Right lobe of liver (tissue), 4 donors: ENCODE results near the gene CEP57L1.

Experiments
- CTCF ChIP-seq, 4 donors: fragments of 200-600 bp in 3 of 4; fragments of 450-650 bp in 1 of 4; IDR thresholded peaks; one replicate each; pipeline versions ENCODE4 v1.5.1 to v1.8.0; 2016 to 2022; ENCODE audit warnings: antibody characterized with exemption in 4 of 4, mild to moderate bottlenecking in 2 of 4
- POLR2A ChIP-seq: fragments of 450-650 bp; IDR thresholded peaks from one replicate; pipeline ENCODE4 v1.6.1; 2017; ENCODE audit warnings: antibody characterized with exemption, mild to moderate bottlenecking
- donor health status: DM: no; HTN: no; CAD: no.
- donor health status: DM: no; HTN: no; CAD: no.
- donor health status: DM: no; HTN: yes; CAD: no.

- TF ChIP-seq POLR2A (no peak), CTCF (IDR thresholded peaks at IDR 0.05) (no peak)
These were observed 70.2 kb downstream of the CEP57L1 start for GRCh38 chr6:109165392-109165974.
